Bronchial epithelial cell (primary cell): ENCODE results near the gene NDUFV1. TPM values are rescaled to one million over a fixed set of nuclear protein-coding genes. Genes with fewer than 3 reads are reported as not detected.
A peak's percentile ranks its signal among the peaks of the same experiment; 100 is the strongest.

Experiments used
- DNase-seq: peaks from one replicate; pipeline ENCODE4 v3.0.0-alpha.2; 2010; ENCODE audit warnings: low read depth
- FAIRE-seq: peaks from 2 replicates; lab custom pipeline; 2011; peaks lifted over from hg19 to GRCh38; lab: Jason Lieb, UNC
- H3K27me3 ChIP-seq: 2 replicates; pipeline ENCODE4 v1.5.1; 2011; ENCODE audit warnings: low read length; ENCODE audit not compliant: control insufficient read depth, insufficient read depth
- H3K36me3 ChIP-seq: 2 replicates; pipeline ENCODE4 v1.5.1; 2011; ENCODE audit warnings: low read length; ENCODE audit not compliant: control insufficient read depth, insufficient read depth
- H3K4me3 ChIP-seq: 2 replicates; pipeline ENCODE4 v1.5.1; 2011; ENCODE audit warnings: mild to moderate bottlenecking, low read depth, low read length, control low read depth
- total RNA-seq: library from RNA; depleted of rRNA; stranded (reverse); fragments of >200 nt; gene quantifications from 2 replicates; pipeline ENCODE4 v1.2.1, GENCODE V29; 2014
- TF ChIP-seq, protein P1 (sequence below): IDR thresholded peaks from 2 replicates; pipeline ENCODE4 v1.5.1; 2011; ENCODE audit warnings: mild to moderate bottlenecking, moderate library complexity, low read length, control low read depth, inconsistent platforms; ENCODE audit not compliant: insufficient read depth, severe bottlenecking

NDUFV1 gene
- total RNA-seq, 1 donor from 2014 or later: 252 TPM

DNA sequence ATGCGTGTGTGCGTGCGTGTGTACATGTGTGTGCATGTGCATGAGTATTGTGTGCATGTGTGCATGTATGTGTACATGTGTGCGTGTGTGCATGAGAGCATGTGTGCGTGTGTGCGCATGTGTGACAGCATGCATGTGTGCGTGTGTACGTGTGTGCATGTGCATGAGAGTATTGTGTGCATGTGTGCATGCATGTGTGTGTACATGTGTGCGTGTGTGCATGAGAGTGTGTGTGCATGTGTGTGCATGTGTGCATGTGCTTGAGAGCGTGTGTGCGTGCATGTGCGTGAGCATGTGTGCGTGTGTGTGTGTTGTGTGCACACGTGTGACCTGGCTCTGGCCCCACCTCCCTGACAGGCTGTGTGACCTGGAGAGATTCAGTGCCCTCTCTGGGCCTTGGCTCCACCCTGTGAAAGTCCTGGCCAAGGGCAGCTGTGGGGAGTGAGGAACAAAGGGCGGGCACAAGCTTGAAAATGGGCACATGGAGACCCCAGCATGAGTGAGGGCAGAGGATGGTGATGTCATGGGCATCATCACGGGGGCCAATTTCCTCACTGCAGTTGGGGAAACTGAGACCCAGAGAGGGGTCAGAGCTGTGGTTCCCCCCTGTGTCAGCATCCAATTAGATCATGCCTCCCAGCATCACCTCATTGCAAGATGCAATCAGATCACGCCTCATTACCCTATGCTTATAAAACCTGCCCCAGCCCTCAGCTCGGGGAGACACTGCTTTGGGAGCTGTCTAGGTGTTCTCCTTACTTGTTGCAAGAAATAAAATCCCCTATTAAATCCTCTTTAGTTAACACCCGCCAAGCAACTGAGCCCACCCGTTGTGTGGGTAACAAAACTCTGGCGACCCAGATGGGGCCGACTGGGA lies 43.1 kb downstream of the NDUFV1 start:
- TF ChIP-seq, protein P1, sequence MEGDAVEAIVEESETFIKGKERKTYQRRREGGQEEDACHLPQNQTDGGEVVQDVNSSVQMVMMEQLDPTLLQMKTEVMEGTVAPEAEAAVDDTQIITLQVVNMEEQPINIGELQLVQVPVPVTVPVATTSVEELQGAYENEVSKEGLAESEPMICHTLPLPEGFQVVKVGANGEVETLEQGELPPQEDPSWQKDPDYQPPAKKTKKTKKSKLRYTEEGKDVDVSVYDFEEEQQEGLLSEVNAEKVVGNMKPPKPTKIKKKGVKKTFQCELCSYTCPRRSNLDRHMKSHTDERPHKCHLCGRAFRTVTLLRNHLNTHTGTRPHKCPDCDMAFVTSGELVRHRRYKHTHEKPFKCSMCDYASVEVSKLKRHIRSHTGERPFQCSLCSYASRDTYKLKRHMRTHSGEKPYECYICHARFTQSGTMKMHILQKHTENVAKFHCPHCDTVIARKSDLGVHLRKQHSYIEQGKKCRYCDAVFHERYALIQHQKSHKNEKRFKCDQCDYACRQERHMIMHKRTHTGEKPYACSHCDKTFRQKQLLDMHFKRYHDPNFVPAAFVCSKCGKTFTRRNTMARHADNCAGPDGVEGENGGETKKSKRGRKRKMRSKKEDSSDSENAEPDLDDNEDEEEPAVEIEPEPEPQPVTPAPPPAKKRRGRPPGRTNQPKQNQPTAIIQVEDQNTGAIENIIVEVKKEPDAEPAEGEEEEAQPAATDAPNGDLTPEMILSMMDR: no peak
- DNase-seq: no peak
- no peaks in the 10 kb centered on the region for H3K36me3 ChIP-seq

DNA sequence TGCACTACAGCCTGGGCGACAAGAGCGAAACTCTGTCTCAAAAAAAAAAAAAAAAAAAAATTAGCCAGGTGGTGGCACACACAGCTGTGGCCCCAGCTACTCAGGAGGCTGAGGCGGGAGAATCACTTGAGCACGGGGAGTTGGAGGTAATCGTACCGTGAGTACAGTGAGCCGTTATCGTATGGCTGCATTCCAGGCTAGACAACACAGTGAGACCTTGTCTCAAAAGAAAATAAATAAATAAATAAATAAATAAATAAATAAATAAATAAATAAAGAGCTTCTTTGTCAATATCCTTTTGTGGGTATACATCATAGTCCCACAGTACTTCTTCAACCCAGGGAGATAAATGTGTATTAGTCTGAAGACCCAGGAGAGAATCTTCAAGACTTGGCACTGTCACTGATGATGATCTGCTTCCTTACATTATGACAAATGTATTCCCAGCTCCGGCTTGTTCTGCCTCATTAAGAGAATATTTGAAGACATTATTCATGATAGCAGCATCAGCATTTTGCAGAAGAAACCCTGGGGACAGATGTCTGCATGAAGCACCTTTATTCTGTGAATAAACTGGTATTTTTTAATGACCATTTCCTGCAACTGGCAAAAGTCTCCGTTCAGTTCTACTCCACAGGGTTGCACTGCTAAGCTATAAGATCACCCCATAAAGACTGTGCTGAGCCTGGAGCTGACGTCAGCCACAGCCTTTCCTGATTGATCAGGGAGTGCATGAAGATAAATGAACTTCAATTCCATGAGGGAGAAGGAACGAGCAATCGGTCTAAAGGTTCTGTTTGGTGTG lies 45.4 kb downstream of the NDUFV1 start:
- no peak for DNase-seq
- FAIRE-seq: no peak
- TF ChIP-seq, protein P1: no peak
- Histone ChIP-seq H3K4me3 (no peak overlapping the region), H3K27me3 (no peaks in the 10 kb centered on the region), H3K36me3 (no peaks in the 10 kb centered on the region)

More for the DNA sequence above, 43.1 kb downstream of the NDUFV1 start:
- Histone ChIP-seq H3K4me3 (no peak overlapping the region), H3K27me3 (no peaks in the 10 kb centered on the region)
- peak; percentile 96 for FAIRE-seq

DNA sequence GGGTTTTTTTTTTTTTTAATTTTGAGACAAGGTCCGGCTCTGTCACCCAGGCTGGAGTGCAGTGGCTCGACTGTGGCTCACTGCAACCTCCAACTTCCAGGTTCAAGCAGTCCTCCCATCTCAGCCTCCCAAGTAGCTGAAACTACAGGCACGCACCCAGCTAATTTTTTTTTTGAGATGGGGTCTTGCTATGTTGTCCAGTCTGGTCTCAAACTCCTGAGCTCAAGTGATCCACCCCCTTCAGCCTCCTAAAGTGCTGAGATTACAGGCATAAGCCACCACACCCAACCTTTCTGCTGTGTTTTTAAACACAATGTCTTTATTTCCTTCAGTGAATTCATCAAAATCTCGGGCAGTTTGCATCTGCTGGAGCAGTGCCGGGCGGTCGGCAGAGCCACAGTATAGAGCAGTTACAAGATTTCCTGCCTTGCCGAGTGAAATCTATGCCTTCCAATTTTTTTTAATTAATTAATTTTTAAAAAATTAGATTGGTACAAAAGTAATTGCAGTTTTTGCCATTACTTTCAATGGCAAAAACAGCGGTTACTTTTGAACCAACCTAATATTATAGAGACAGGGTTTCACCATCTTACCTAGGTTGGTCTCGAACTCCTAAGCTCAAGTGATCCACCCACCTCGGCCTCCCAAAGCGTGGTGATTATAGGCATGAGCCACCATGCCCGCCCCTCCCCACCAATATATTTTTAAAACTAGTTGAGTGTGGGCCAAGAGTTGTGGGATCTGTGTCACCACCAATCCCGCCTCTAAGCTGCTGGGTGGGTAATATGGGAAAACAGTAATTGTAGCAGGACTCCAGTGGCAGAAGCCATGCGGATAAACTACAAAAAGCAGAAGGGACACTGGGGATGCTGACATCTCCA lies 46.5 kb downstream of the NDUFV1 start:
- FAIRE-seq (no peak), DNase-seq (no peak)

DNA sequence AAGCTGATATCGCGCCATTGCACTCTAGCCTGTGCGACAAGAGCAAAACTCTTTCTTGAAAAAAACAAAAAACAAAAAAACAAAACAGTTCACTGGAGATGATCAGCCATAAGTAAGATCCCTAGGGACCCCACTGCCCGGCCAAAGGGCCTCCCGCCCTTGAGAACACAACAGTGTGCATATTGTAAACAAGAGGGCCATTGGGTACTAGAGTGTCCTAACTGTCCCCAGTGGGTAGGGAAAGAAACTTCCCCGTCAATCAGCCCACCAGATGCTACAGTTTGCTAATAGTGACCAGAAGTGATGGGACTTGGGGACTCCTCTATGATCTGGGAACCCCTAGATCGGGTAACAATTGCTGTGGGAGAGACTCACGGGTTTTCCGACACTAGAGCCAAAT lies 47.5 kb downstream of the NDUFV1 start:
- no peaks in the 10 kb centered on the region for H3K27me3 ChIP-seq
- TF ChIP-seq, protein P1: no peak
- FAIRE-seq (no peak), DNase-seq (no peak)
- no peak overlapping the region for H3K4me3 ChIP-seq
- no peaks in the 10 kb centered on the region for H3K36me3 ChIP-seq

More for the DNA sequence above, 46.5 kb downstream of the NDUFV1 start:
- no peak overlapping the region for H3K4me3 ChIP-seq
- TF ChIP-seq, protein P1: no peak
- H3K27me3 ChIP-seq: no peaks in the 10 kb centered on the region
- no peaks in the 10 kb centered on the region for H3K36me3 ChIP-seq

DNA sequence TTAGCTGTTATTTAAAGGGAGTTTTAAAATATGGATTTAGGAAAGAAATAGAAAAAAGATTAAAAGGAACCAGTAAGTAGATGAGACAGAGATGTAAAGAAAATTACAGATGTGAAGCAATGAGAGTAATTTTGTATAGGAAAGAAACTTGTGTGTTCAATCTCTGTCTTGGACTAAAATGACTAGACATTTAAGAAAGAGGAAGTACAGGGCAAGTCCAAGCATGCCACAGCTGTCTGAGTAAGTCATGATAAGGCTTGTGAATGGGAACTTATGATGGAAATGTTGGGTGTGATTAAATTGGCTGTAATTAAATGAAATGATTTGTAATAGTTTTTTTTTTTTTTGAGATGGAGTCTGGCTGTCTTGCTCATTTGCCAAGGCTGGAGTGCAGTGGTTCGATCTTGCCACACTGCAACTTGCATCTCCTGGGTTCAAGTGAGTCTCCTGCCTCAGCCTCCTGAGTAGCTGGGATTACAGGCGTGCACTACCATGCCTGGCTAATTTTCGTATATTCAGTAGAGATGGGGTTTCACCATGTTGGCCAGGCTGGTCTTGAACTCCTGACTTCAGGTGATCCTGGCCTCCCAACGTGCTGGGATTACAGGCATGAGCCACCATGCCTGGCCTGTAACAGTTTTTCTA lies 49.7 kb downstream of the NDUFV1 start:
- TF ChIP-seq, protein P1: no peak
- Histone ChIP-seq H3K36me3 (no peaks in the 10 kb centered on the region), H3K4me3 (no peak overlapping the region), H3K27me3 (no peaks in the 10 kb centered on the region)
- no peak for FAIRE-seq
- DNase-seq: peak; percentile 98
